ENCODE measurements around the gene MGLL.

The MGLL gene

DNA sequence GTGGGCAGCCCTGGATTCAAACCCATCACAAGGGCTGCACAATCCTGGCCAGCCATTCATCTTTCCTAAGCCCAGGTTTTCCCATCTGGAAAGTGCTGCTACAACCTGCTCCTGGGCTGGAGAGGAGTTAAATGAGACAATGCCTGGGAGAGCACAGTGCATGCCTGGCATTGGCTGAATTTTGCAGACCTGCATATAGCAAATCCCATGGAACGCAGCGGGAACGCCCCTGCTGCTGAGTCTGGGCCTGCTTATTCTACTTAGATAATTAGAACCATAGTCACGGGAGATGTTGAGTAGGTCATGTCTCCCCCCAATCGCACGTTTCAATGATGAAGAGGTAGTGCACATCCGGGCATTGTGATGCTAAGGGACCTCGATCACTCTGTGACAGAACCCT is 102.9 kb downstream of the MGLL start:
- no peak for DNase-seq

DNA sequence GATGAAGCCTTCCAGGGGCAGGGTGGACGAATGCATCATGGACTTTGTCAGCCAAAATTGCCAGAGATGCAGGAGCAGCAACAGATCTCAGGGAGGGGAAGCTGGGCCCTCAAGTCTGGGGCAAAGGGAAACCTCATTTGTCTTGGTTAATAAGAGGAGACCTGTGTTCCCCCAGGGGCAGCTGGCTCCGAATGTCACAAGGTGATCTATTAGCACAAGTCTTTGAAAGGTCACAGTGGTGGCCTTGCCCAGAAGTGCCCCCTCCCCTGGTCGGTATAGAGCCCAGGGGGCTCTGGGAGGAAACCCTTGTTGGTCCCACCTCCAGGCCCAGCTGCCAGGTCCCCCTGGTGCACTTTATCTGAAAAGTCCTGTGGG is 103.4 kb downstream of the MGLL start:
- DNase-seq = no peak

- no peak for DNase-seq
Observed at GRCh38 chr3:127718245-127718915, 103.9 kb downstream of the MGLL start.

- DNase-seq = peak; percentile 94
Observed at GRCh38 chr3:127717357-127718244, 104.7 kb downstream of the MGLL start.

DNA sequence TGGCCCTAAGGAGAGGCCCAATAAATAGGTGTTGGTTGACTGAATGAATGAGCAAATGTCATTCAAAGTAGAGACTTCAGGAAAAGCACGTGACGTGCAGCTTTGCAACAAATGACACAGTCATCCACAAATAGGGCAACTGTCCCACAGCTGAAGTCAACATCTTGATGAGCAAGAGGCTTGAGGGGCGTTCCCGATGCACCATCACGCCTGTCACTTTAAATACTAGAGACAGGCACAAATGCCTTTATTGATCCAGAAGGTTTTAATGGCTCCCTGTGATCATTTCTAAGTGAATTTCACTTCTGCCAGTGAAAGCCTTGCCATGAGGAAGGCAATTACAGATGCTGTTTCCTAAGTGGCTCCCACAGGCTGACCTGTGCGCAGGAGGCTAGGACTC is 105.9 kb downstream of the MGLL start:
- no peak for DNase-seq

DNA sequence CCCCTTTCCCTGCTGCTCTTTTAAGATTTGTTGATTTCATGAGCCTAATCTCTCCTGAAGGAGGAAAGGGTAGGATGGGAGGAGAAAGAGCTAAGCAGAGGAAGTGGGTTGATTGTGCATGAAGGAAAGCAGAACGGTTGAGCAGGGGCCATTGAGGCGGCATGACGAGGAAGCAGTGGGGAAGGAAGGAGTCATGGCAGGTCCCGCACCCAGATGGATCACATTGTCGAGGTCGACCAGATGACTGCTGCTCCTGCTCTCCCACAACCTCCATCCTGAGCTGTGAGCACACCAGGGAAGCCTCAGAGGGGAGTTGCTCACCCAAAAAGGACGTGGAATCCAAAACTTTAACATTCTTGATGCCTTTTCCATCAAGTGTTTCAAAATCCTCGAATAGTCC is 106.8 kb downstream of the MGLL start:
- no peak for DNase-seq

- no peak for DNase-seq
Observed at GRCh38 chr3:127714866-127715265, 107.4 kb downstream of the MGLL start.

GRCh38 chr3:127714125-127714571 is 108.2 kb downstream of the MGLL start:
- no peak for DNase-seq

- DNase-seq = peak; percentile 39
Observed at GRCh38 chr3:127712881-127713771, 109.2 kb downstream of the MGLL start.

DNA sequence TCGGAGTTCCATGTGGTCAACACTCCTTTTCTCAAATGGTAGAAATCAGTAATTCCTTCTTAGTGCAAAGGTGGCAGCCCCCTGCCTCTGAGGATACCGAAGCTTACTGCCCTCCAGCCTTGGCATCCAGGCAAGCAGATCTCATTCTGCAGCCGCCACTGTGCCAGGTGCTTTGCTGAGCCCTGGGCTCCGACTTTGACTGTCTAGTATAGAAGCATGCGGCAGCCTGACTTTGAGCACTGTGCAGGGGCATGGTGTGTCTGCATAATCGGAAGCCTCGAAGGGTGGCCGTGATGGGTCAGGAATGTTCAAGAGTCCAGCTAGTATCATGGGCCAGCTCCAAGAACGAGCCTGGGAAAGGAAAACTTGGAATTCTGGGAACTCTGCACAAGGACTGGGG is 109.9 kb downstream of the MGLL start:
- no peak for DNase-seq

DNA sequence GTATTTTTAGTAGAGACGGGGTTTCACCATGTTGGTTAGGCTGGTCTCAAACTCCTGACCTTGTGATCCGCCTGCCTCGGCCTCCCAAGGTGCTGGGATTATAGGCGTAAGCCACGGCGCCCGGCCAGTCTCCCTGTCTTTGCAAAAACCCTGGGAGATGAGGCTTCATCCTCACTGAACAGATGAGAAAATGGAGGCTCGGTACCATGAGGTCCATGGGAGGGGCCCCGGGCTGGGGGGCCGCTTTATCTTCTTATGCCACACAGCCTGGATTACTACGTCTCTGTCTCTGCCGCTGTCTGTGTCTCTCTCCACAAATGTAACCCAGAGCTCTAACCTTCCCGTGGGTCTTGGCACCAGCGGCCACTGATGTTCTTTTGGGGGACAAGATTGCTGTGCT is 110.4 kb downstream of the MGLL start:
- DNase-seq = no peak

- no peak for DNase-seq
Observed at GRCh38 chr3:127711021-127711695, 111.2 kb downstream of the MGLL start.

- no peak for DNase-seq
Observed at GRCh38 chr3:127710155-127710941, 112.0 kb downstream of the MGLL start.

- DNase-seq = no peak
Observed at GRCh38 chr3:127709320-127710060, 112.8 kb downstream of the MGLL start.

DNA sequence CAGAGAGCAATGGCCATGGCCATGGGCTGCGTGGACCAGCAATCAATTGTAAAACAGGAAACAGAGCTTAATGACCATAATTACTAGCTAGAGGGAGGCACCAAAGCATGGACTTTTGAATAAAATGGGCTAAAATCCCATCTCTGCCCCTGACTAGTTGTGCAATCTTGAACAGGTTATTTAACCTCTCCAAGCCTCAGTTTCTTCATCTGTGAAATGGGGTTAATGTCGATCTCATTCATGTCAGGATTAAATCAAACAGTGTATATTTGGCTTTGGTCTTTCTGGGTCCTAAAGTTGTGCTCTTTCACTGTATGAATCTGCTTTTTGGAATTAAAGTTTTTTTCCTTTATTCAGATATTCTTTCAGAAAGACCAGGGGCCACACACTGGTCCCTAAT is 113.5 kb downstream of the MGLL start:
- DNase-seq = no peak

DNA sequence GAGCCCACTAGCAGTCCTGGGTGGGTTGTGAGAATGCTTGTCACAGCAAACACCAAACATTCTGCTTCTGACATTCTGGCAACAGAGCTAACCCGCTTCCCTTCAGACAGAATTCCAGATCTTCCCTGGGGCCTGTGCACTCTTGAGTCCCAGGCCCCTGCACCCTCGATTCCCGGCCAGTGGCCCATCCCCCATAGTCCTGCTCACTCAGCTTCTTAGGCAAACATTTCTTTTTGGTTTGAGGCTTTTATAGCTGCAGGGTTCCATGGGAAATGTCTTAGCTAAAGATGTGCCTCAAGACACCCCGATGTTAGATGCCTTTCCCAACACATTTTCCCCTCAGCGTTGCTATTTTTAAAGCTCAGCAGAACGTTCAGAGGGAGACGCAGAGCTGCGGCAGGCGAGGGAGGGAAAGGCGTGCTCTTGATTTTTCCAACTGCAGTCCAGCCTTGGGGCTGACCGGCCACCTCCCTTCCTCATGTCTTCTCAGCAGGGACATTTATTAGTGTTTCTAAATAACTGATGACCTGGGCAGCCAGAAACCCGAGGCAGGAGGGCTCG is 114.4 kb downstream of the MGLL start:
- DNase-seq = no peak

DNA sequence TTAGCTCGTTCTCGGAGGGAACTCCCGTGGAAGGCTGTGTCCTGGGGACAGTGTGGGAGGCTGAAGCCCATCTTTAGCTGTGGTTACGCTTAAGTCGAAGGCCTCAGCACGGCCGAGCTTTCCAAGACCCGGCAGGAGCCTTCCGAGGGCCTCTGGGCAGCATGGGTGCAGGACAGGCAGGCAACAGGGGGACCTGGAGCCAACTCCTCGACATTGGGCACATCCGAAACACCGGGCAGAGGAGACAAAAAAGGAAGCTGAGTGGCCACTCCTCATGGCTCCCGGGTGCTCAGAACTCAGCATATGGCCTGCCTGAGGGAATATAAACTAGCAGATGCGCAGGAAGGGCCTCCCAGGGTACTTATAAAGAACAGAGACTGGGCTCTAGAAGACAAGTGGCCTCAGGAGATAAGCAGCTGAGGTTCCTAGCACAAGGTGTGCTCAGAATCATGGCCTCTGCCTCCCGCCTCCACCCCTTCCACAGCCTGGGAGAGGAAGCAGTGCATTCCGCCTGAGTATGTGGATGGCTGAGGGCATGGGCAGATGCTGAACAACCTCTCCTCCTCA is 115.4 kb downstream of the MGLL start:
- DNase-seq = peak; percentile 62

DNA sequence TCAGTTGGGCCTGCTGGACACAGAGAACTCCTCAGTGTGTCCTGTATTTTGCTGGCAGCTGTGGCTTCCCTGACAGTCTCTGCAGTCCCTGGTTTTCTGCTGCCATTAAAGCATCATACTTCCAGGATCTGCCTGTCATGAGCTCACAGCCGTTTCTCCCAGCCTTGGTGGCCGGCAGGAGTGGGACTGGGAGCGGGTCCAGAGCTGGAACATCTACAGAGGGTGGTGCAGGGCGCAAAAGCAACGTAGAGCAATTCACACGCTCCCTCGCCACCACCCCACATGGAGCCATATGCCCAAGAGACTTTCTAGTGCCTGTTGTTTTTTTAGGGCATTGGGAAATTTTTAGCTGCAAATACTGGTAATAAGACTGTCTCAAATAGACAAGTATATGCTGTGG is 116.0 kb downstream of the MGLL start:
- DNase-seq = no peak

DNA sequence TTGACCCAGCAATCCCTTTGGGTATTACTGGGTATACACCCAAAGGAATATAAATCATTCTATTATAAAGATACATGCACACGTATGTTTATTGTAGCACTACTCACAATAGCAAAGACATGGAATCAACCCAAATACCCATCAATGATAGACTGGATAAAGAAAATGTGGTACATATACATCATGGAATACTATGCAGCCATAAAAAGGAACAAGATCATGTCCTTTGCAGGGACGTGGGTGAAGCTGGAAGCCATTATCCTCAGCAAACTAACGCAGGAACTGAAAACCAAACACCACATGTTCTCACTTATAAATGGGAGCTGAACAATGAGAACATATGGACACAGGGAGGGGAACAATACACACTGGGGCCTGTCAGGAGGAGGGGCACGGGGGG is 117.5 kb downstream of the MGLL start:
- peak; percentile 59 for DNase-seq

DNA sequence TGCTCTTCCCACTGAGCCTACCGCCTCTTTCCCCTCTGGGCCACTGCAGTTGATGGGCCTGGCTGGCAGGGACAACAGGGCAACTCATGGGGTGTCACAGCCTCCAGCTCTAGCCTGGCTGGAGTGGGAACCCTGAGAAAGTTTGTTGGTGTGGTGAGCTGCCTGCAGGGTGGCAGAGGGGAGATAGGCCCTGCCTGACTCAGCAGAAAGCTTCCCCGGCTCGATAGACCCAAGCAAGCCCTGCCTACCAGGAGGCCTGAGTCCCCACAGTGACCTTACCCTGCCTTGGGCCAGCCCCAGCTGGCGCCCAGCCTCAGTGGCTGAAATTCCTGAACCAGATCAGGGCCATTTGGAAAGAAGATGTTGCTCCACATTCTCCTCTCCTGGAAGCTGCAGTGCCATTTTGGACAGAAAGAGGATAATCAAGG is 120.2 kb downstream of the MGLL start:
- DNase-seq = no peak
